Esophagus muscularis mucosa (tissue), 4 donors: ENCODE results near the gene SLIRP. TPM values are rescaled to one million over a fixed set of nuclear protein-coding genes. Genes with fewer than 3 reads are reported as not detected.

ENCODE experiments used
- DNase-seq: peaks from one replicate; pipeline ENCODE4 v3.0.0-alpha.2; 2017; ENCODE audit errors: extremely low spot score
- H3K27ac ChIP-seq, 4 donors: fragments of 200-600 bp; sonication (generic); replicated peaks in 1 of 4; 1 replicate in 3 of 4; 2 replicates in 1 of 4; pipeline ENCODE4 v1.5.1; 2016 to 2019; ENCODE audit warnings: mild to moderate bottlenecking in 1 of 4
- H3K27me3 ChIP-seq, 4 donors: fragments of 200-600 bp; sonication (generic); one replicate each; pipeline versions ENCODE4 v1.5.1 to v1.6.0; 2016 to 2019
- H3K36me3 ChIP-seq, 4 donors: fragments of 200-600 bp; sonication (generic); one replicate each; pipeline ENCODE4 v1.5.1; 2016 to 2019
- H3K4me1 ChIP-seq, 4 donors: fragments of 200-600 bp; sonication (generic); one replicate each; pipeline ENCODE4 v1.5.1; 2016 to 2019
- H3K4me3 ChIP-seq, 4 donors: fragments of 200-600 bp; sonication (generic); 1 replicate in 2 of 4; 2 replicates in 2 of 4; pipeline ENCODE4 v1.5.1; 2016 to 2019; ENCODE audit warnings: mild to moderate bottlenecking in 4 of 4, moderate library complexity in 1 of 4
- H3K9me3 ChIP-seq, 4 donors: fragments of 200-600 bp; sonication (generic); 1 replicate in 3 of 4; 2 replicates in 1 of 4; pipeline ENCODE4 v1.5.1; 2016 to 2019
- EP300 ChIP-seq: sonication (generic); formaldehyde crosslinking; IDR thresholded peaks from one replicate; pipeline ENCODE4 v1.6.1; 2017; ENCODE audit warnings: antibody characterized with exemption
- POLR2A ChIP-seq: fragments of 450-650 bp; IDR thresholded peaks from one replicate; pipeline ENCODE4 v1.6.1; 2017; ENCODE audit warnings: antibody characterized with exemption, moderate library complexity, mild to moderate bottlenecking, low read depth
- POLR2AphosphoS5 ChIP-seq, 2 donors: sonication (generic); formaldehyde crosslinking; IDR thresholded peaks; one replicate each; pipeline ENCODE4 v1.6.1; 2017; ENCODE audit warnings: antibody characterized with exemption in 2 of 2
- WGBS: methylation state at CpG from one replicate; pipeline ENCODE4 v1.1.5; 2018; 5-methylcytosine and 5-hydroxymethylcytosine counted together
- intact Hi-C: fragments of 100-400 bp; cut with DNase I; formaldehyde crosslinking; loops from one replicate; pipeline ENCODE4 v1.15.1; 2023
- total RNA-seq, 4 donors: library from RNA; depleted of rRNA; stranded (reverse); fragments of >200 nt; gene quantifications; one replicate each; pipeline versions ENCODE4 v1.1.0 to v1.2.1, GENCODE V29; 2016
- TF ChIP-seq, protein P1 (sequence below), 3 experiments: fragments of 200-600 bp in 2 of 3; fragments of 450-650 bp in 1 of 3; sonication (generic) in 2 of 3; IDR thresholded peaks; one replicate each; pipeline ENCODE4 v1.5.1; 2017 to 2019; ENCODE audit warnings: antibody characterized with exemption in 3 of 3, mild to moderate bottlenecking in 2 of 3, moderate library complexity in 1 of 3

SLIRP gene
- total RNA-seq, 4 donors from 2014 or later = 101 to 247 (median 166) TPM

DNA sequence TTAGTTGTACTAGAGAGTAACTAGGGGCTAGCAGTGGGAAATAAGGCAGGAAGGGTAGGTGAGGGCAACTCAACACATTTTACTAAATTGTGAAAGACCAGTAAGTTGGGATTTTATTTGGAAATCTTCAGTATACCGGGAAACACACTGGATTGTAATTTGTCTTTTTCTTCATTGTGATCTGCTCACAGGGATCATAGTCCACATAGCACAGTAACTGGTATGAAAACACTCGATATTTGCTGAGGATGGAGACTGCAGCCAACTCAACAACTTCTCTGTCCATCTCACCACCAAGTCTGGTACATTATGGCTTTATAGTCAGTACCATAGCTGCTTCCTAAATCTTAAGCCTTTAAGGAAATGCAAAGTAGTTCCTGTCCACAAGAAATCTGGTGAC is 2.5 kb downstream of the SLIRP start:
- H3K9me3 ChIP-seq = no peaks in the 10 kb centered on the region
- no peak for TF ChIP-seq POLR2A
- H3K27ac ChIP-seq = no peak overlapping the region
- no peaks in the 10 kb centered on the region for H3K27me3 ChIP-seq
- peaks cover 29 to 50% (median 37%) of the 10 kb centered on the region in 4 donors for H3K4me1 ChIP-seq
- intact Hi-C loops = no loop called here
- peaks cover 21 to 53% (median 42%) of the 10 kb centered on the region in 4 donors for H3K36me3 ChIP-seq
- H3K4me3 ChIP-seq = no peak overlapping the region
- WGBS = 86% methylated on average over 2 of the region's 2 CpGs
- DNase-seq = no peak

DNA sequence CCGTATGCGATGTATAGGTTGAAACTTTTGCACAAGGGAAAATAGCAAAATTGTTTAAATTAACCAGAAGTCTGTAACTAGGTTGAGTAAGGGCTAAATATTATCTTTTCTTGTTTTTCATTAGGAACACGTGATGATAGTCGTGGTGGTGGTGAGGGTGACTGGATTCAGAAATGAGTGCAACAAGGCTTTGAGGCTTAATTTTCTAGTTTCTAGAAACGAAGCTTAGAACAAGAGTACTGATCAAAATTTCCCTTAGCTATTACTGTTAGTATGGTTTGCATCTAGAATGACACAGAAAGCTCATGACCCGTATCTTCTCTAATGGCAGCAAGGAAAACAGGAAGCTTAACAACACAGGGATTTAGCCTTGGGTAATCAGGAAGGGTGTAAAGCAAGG is 7.0 kb downstream of the SLIRP start:
- peaks cover 60 to 95% (median 88%) of the 10 kb centered on the region in 4 donors for H3K36me3 ChIP-seq
- no peaks in the 10 kb centered on the region for H3K9me3 ChIP-seq
- 93% methylated on average over 6 of the region's 6 CpGs for WGBS

DNA sequence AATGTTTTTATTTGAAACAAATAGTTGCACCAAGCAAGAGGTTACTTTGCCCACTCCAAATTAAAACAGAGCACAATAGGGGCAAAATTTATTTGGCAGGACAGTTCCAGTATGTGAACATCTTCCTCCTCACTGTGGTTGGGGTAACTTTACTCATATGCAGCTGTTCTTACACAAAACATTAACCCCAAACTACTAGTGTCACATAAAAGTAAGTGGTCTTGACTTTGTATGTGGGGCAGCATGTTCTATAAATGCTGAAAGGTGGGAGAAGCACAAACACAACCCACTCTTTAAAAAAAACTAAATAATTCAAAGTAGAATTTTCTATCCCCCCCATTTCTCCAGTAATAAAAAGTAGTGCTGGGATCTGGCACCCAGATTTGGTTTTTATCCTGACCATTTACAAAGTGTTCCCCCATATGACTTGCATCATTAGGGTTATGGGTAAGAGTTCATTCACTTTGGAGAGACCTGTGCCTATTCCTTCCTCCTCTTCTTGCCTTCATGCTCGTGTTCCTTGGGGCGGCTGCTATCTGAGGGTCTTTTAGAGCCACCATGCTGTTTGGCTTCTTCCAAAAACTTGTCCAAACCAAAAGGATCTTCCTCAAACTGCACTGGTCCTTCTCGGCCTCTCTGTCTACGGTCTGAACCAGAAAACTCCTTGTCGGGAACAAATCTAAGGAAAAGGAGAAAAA is 9.9 kb downstream of the SLIRP start:
- no peak overlapping the region for H3K4me3 ChIP-seq
- TF ChIP-seq POLR2AphosphoS5 (IDR thresholded peaks at IDR 0.05) = no peak
- no peak for TF ChIP-seq POLR2A
- TF ChIP-seq, protein P1, sequence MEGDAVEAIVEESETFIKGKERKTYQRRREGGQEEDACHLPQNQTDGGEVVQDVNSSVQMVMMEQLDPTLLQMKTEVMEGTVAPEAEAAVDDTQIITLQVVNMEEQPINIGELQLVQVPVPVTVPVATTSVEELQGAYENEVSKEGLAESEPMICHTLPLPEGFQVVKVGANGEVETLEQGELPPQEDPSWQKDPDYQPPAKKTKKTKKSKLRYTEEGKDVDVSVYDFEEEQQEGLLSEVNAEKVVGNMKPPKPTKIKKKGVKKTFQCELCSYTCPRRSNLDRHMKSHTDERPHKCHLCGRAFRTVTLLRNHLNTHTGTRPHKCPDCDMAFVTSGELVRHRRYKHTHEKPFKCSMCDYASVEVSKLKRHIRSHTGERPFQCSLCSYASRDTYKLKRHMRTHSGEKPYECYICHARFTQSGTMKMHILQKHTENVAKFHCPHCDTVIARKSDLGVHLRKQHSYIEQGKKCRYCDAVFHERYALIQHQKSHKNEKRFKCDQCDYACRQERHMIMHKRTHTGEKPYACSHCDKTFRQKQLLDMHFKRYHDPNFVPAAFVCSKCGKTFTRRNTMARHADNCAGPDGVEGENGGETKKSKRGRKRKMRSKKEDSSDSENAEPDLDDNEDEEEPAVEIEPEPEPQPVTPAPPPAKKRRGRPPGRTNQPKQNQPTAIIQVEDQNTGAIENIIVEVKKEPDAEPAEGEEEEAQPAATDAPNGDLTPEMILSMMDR (IDR thresholded peaks at IDR 0.05) = no peak
- TF ChIP-seq EP300 = no peak
- DNase-seq = no peak
- H3K36me3 ChIP-seq = peaks cover 67 to 97% (median 91%) of the 10 kb centered on the region in 4 donors
- no peak overlapping the region for H3K27ac ChIP-seq
- WGBS = 74% methylated on average over 5 of the region's 5 CpGs
- H3K4me1 ChIP-seq = peaks cover 0 to 7% (median 3%) of the 10 kb centered on the region in 4 donors
- H3K9me3 ChIP-seq = no peaks in the 10 kb centered on the region
- no peaks in the 10 kb centered on the region for H3K27me3 ChIP-seq
- intact Hi-C loops = no loop called here

More for the DNA sequence above, 7.0 kb downstream of the SLIRP start:
- Histone ChIP-seq H3K4me1 (peaks cover 3 to 12% (median 6%) of the 10 kb centered on the region in 4 donors), H3K4me3 (no peak overlapping the region), H3K27me3 (no peaks in the 10 kb centered on the region), H3K27ac (no peak overlapping the region)
- intact Hi-C loops = no loop called here
- no peak for DNase-seq
- TF ChIP-seq, protein P1 (IDR thresholded peaks at IDR 0.05) = no peak
- TF ChIP-seq POLR2A (no peak), POLR2AphosphoS5 (IDR thresholded peaks at IDR 0.05) (no peak), EP300 (no peak)

DNA sequence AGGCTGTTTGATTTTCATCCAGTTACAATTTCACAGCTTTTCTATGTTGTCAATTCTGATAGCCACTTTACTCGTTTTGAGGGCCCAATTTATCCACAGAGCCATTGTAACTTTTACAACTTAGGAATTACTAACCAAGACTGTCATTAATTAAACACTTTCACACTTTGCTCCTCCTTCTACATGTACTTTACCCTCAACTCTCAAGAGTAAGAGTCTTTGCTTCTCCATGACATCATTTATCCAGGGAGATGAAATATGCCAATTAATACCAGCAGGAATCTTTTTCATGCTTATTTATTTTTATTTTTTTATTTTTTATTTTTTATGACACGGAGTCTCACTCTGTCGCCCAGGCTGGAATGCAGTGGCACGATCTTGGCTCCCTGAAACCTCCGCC is 13.5 kb downstream of the SLIRP start:
- H3K27ac ChIP-seq = no peak overlapping the region
- no peaks in the 10 kb centered on the region for H3K9me3 ChIP-seq
- no peak for DNase-seq
- H3K4me1 ChIP-seq = no peaks in the 10 kb centered on the region
- WGBS = 90% methylated on average over 5 of the region's 5 CpGs
- TF ChIP-seq, protein P1 (IDR thresholded peaks at IDR 0.05) = no peak
- no peak for TF ChIP-seq EP300
- no peak for TF ChIP-seq POLR2A
- TF ChIP-seq POLR2AphosphoS5 (IDR thresholded peaks at IDR 0.05) = no peak
- H3K27me3 ChIP-seq = no peaks in the 10 kb centered on the region
- no peak overlapping the region for H3K4me3 ChIP-seq
- intact Hi-C loops = loop anchor here (5.0 kb wide), 1 partner anchor 264 kb away; the partner anchor contains the start of genes AHSA1 and VIPAS39
- H3K36me3 ChIP-seq = peaks cover 67 to 100% (median 96%) of the 10 kb centered on the region in 4 donors

DNA sequence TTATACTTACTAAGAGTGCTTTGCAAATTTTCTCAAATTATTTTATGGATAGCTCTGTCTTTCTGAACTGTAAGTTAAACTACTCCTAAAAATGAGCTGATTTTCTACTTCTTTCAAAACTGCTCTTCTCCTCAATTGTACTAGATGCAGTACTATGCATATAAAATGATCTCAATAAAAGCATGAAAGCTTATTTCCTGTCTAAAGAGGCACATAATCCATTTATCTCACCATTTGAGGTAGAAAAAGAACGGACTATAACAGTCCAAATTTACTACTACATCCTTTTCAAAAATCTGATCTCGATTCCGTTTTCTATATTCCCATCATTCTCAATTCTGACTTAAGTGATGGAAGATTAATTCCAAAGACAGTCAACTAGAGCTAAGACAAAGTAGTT is 14.4 kb downstream of the SLIRP start:
- no peak for DNase-seq
- H3K27ac ChIP-seq = no peak overlapping the region
- no peaks in the 10 kb centered on the region for H3K27me3 ChIP-seq
- 98% methylated on average over 3 of the region's 3 CpGs for WGBS
- no peaks in the 10 kb centered on the region for H3K9me3 ChIP-seq
- H3K36me3 ChIP-seq = peaks cover 62 to 100% (median 96%) of the 10 kb centered on the region in 4 donors
- TF ChIP-seq, protein P1 (IDR thresholded peaks at IDR 0.05) = no peak
- no peak for TF ChIP-seq POLR2AphosphoS5 (IDR thresholded peaks at IDR 0.05)
- TF ChIP-seq EP300 = no peak
- no peak overlapping the region for H3K4me3 ChIP-seq
- H3K4me1 ChIP-seq = no peaks in the 10 kb centered on the region
- intact Hi-C loops = loop anchor here (5.0 kb wide), 1 partner anchor 265 kb away; the partner anchor contains the start of genes AHSA1 and VIPAS39
